Measurements from ENCODE around the gene BDH1. TPM values are rescaled to one million over a fixed set of nuclear protein-coding genes. Genes with fewer than 3 reads are reported as not detected.

BDH1 gene
- total RNA-seq, 1 donor from 2014 or later = 71.2 TPM

GRCh38 chr3:197508051-197508451, 47.7 kb downstream of the BDH1 start:
- intact Hi-C loops (cut with micrococcal nuclease) = loop anchor here (10.0 kb wide), 1 partner anchor 483 kb away; the partner anchor contains the start of gene MELTF

- intact Hi-C loops (cut with micrococcal nuclease) = loop anchor here (10.0 kb wide), 1 partner anchor 483 kb away; the partner anchor contains the start of gene MELTF
These were observed 48.2 kb downstream of the BDH1 start for GRCh38 chr3:197507541-197507940.

- intact Hi-C loops (cut with micrococcal nuclease) = loop anchor here (10.0 kb wide), 1 partner anchor 482 kb away; the partner anchor contains the start of gene MELTF
These were observed 48.7 kb downstream of the BDH1 start for GRCh38 chr3:197507081-197507480.

- intact Hi-C loops (cut with micrococcal nuclease) = loop anchor here (10.0 kb wide), 1 partner anchor 481 kb away; the partner anchor contains the start of gene MELTF
These were observed 49.8 kb downstream of the BDH1 start for GRCh38 chr3:197505796-197506548.

GRCh38 chr3:197504641-197505121, 51.1 kb downstream of the BDH1 start:
- intact Hi-C loops (cut with micrococcal nuclease) = loop anchor here (10.0 kb wide), 1 partner anchor 480 kb away; the partner anchor contains the start of gene MELTF

- intact Hi-C loops (cut with micrococcal nuclease) = loop anchor here (10.0 kb wide), 1 partner anchor 479 kb away; the partner anchor contains the start of gene MELTF
These were observed 51.5 kb downstream of the BDH1 start for GRCh38 chr3:197504229-197504628.

GRCh38 chr3:197503652-197504051, 52.1 kb downstream of the BDH1 start:
- intact Hi-C loops (cut with micrococcal nuclease) = loop anchor here (10.0 kb wide), 1 partner anchor 479 kb away; the partner anchor contains the start of gene MELTF

GRCh38 chr3:197501879-197502620, 53.7 kb downstream of the BDH1 start:
- intact Hi-C loops (cut with micrococcal nuclease) = loop anchor here (1.0 to 10.0 kb wide), 3 partner anchors 245 to 477 kb away; partner anchors contain the start of gene MELTF

GRCh38 chr3:197501496-197501878, 54.3 kb downstream of the BDH1 start:
- intact Hi-C loops (cut with micrococcal nuclease) = loop anchor here (10.0 kb wide), 1 partner anchor 477 kb away; the partner anchor contains the start of gene MELTF

- intact Hi-C loops (cut with micrococcal nuclease) = loop anchor here (10.0 kb wide), 1 partner anchor 476 kb away; the partner anchor contains the start of gene MELTF
These were observed 55.0 kb downstream of the BDH1 start for GRCh38 chr3:197500812-197501211.

- intact Hi-C loops (cut with micrococcal nuclease) = no loop called here
These were observed 56.3 kb downstream of the BDH1 start for GRCh38 chr3:197499427-197499826.

- intact Hi-C loops (cut with micrococcal nuclease) = no loop called here
These were observed 57.1 kb downstream of the BDH1 start for GRCh38 chr3:197498499-197499241.

GRCh38 chr3:197496746-197497125, 59.0 kb downstream of the BDH1 start:
- intact Hi-C loops (cut with micrococcal nuclease) = no loop called here

GRCh38 chr3:197495999-197496745, 59.6 kb downstream of the BDH1 start:
- intact Hi-C loops (cut with micrococcal nuclease) = no loop called here

- intact Hi-C loops (cut with micrococcal nuclease) = no loop called here
These were observed 60.3 kb downstream of the BDH1 start for GRCh38 chr3:197495499-197495898.

- intact Hi-C loops (cut with micrococcal nuclease) = no loop called here
These were observed 60.7 kb downstream of the BDH1 start for GRCh38 chr3:197495059-197495455.

GRCh38 chr3:197494366-197495058, 61.3 kb downstream of the BDH1 start:
- intact Hi-C loops (cut with micrococcal nuclease) = no loop called here

- intact Hi-C loops (cut with micrococcal nuclease) = no loop called here
These were observed 62.7 kb downstream of the BDH1 start for GRCh38 chr3:197493049-197493448.

GRCh38 chr3:197491923-197492664, 63.7 kb downstream of the BDH1 start:
- intact Hi-C loops (cut with micrococcal nuclease) = no loop called here

Measured in T-helper 1 cell treated with Interleukin-12 subunit alpha and Interleukin-12 subunit beta and Interleukin-4 antibody, amounts not matched to agents 30 ng/mL and 1 ng/mL, for 36 hours (primary cell).